ENCODE measurements around the gene KDM5C. TPM values are rescaled to one million over a fixed set of nuclear protein-coding genes. Genes with fewer than 3 reads are reported as not detected.

KDM5C gene
- total and polyA plus RNA-seq, 2 of the 4 experiments (the other 2 are of a cell fraction): 75.4 to 84.6 TPM

- H2BK5ac ChIP-seq (ENCODE audit: low read depth, low read length, poor library complexity, severe bottlenecking): no peak overlapping the region
- no TSS peak for BruUV-seq (replicated peaks)
- intact Hi-C loops (cut with micrococcal nuclease) (no loop called here), in situ Hi-C loops (cut with MboI; ENCODE audit: low sequenced_read_pairs) (no loop called here), dilution Hi-C loops (cut with HindIII; ENCODE audit: low sequenced_read_pairs, unreplicated experiment) (no loop called here)
- H2AK9ac ChIP-seq (replicated peaks; ENCODE audit: low read depth, low read length, poor library complexity): no peak overlapping the region
- H2AFZ ChIP-seq (replicated peaks; ENCODE audit: low read length, poor library complexity): no peak overlapping the region
- ChIA-PET POLR2A (ENCODE audit: unreplicated experiment) (no interaction called here), CTCF (interaction anchor here (0.8 kb wide), 1 partner anchor 17 kb away, joined by 4 read pairs; no protein-coding TSS in a partner anchor)
- no peaks in the 10 kb centered on the region; the same call in 1 of the 2 replicates for H3K9me1 ChIP-seq (ENCODE audit: insufficient read depth, low read length)
- H2BK20ac ChIP-seq (ENCODE audit: low read depth, low read length): no peak overlapping the region
- 83% methylated on average over 2 of the region's 10 CpGs; no CpG with 5 or more reads in 1 of the 2 experiments for WGBS, 2 experiments (ENCODE audit: extremely low coverage in 2 of 2, insufficient read length in 1 of 2)
- no peak overlapping the region for H3K9ac ChIP-seq (ENCODE audit: low read depth, low read length)
- no peak overlapping the region for H2BK120ac ChIP-seq (ENCODE audit: low read depth, low read length)
- no peak overlapping the region for H3K23ac ChIP-seq (ENCODE audit: low read depth, low read length)
- H2AK5ac ChIP-seq (ENCODE audit: low read depth, low read length): no peak overlapping the region
- TF ChIP-seq USF2 (IDR thresholded peaks at IDR 0.05; ENCODE audit: low read depth, low read length) (no peak), ELK1 (IDR thresholded peaks at IDR 0.05; ENCODE audit: borderline replicate concordance, low read depth, low read length) (no peak), CTCF (conservative IDR thresholded peaks at IDR 0.05; ENCODE audit: low read depth, low read length) (no peak), RFX5 (IDR thresholded peaks at IDR 0.05; ENCODE audit: low read depth, low read length) (no peak), NFE2L2 (IDR thresholded peaks at IDR 0.05; ENCODE audit: low read depth, low read length) (no peak), FOS (IDR thresholded peaks at IDR 0.05; ENCODE audit: low read depth, low read length) (no peak), MAZ (IDR thresholded peaks at IDR 0.05; ENCODE audit: borderline replicate concordance, low read depth, low read length) (no peak), RAD21 (IDR thresholded peaks at IDR 0.05; ENCODE audit: low read length) (no peak)
- H3K14ac ChIP-seq (replicated peaks; ENCODE audit: low read depth, low read length): no peak overlapping the region
- DNase-seq (no peak), ATAC-seq (ENCODE audit: low read depth) (no peak)
- no peak overlapping the region for H3K4me2 ChIP-seq (ENCODE audit: low read depth, low read length)
- H3K4ac ChIP-seq (ENCODE audit: low read depth, low read length): no peak overlapping the region
- H2BK15ac ChIP-seq (ENCODE audit: low read depth, low read length): no peak overlapping the region
- H3K27ac ChIP-seq (ENCODE audit: insufficient read depth, low read length): no peak overlapping the region
- no peaks in the 10 kb centered on the region for H3K9me3 ChIP-seq (ENCODE audit: control insufficient read depth, insufficient read depth, low read length)
- no peak overlapping the region for H3K18ac ChIP-seq (ENCODE audit: low read depth, low read length)
- H4K8ac ChIP-seq (ENCODE audit: low read depth in 2 of 2, low read length in 2 of 2): no peak overlapping the region
- no peak overlapping the region for H3K4me3 ChIP-seq (ENCODE audit: insufficient read depth, low read depth, low read length)
- no peaks in the 10 kb centered on the region; a peak in 1 of 4 replicates for H3K79me1 ChIP-seq (ENCODE audit: low read depth in 1 of 2, low read length in 2 of 2)
- no peak overlapping the region for H3K56ac ChIP-seq (ENCODE audit: extremely low read depth, insufficient read depth, low read length)
- peaks cover 21% of the 10 kb centered on the region for H3K27me3 ChIP-seq (ENCODE audit: control insufficient read depth, insufficient read depth, low read length)
- H3K4me1 ChIP-seq (ENCODE audit: control insufficient read depth, insufficient read depth, low read length): no peaks in the 10 kb centered on the region
- no peak overlapping the region for H4K91ac ChIP-seq (ENCODE audit: insufficient read depth, low read depth, low read length)
- no peak overlapping the region for H4K5ac ChIP-seq (ENCODE audit: low read depth, low read length)
- H3K36me3 ChIP-seq (ENCODE audit: control insufficient read depth, insufficient read depth, low read length): peaks cover 19% of the 10 kb centered on the region; the same call in 1 of the 2 replicates
- H4K20me1 ChIP-seq (ENCODE audit: insufficient read depth, low read length): no peaks in the 10 kb centered on the region
These were observed 12.0 kb upstream of the KDM5C start for GRCh38 chrX:53237056-53237455.
